NCI-H524 treated with DMSO at 0.1 percent for 48 hours (cell line): ENCODE results near the gene EHD2.
"Not testable (repeated sequence)": the region's sequence is repeated elsewhere in the genome, so short reads cannot be mapped to it uniquely, and the experiment has no call there.

Source experiments
- DNase-seq: peaks from one replicate; lab custom pipeline; 2025; lab: John Stamatoyannopoulos, UW

Gene EHD2

GRCh38 chr19:47768604-47769003, 55.4 kb downstream of the EHD2 start:
- no peak for DNase-seq

- no peak for DNase-seq
Measured at GRCh38 chr19:47769534-47769933, 56.3 kb downstream of the EHD2 start.

- not testable (repeated sequence) for DNase-seq
Measured at GRCh38 chr19:47771291-47771690, 58.1 kb downstream of the EHD2 start.

DNA sequence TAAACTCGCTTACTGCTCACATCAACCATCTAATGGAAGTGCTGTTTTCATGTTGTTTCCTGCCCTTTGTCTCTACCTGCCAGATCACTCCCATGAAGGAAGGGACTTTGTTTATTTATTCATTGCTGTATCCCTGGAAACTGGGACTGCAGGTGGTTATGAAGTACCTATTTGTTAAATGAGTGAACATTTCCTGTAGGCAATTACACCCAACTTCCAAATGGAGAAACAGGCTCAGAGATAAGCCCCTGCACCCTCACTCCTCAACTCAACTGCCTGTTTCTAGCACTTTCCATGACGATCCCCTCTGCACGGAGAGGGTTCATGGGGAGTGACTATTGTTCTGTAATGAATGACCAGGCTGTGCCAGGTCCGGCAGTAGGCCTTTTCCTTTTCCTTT, 63.3 kb downstream of the EHD2 start:
- no peak for DNase-seq

GRCh38 chr19:47777245-47778048, 64.2 kb downstream of the EHD2 start:
- not testable (repeated sequence) for DNase-seq

DNA sequence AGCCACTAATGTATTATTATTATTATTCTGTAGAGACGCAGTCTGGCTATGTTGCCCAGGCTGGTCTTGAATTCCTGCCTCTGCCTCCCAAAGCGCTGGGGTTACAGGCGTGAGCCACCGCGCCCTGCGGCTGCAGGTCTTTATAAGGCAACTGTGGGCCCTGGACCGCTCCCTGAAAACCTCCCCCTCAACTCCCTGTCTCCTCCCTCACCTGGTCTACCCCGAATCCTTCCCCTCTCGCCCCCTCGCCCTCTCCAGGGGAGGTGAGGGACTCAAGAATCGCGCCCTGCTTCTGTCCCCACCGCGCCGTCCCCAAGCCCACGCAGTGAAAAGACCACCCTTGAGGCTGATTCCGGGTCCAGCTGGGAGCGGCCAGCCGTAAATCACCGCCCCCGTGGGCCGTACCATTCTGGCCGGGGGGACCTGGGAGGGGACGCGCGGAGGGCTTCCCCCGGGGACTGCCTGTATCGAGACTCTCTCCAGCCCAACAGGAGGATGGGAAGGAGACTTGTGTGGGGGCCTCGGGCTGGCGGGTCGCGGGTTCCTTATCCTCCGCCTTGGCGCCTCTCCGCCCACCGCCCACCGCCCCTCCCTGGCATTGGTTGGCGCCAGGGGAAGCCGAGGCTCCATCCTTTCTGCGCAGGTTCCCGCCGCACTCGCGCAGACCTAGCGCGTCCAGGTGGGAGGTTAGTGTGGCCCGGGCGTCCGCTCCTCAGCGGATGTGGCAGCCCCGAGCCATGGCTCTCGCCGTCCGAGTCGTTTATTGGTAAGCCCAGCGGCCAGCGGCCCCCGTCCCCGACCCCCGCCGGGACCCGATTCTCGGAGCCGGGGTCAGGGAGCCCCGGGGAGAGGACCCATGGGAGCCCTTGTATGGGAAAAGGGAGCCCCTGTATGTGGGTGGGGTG, 65.1 kb downstream of the EHD2 start, which contains the start of gene SELENOW:
SELENOW (plus strand) TSS at position 655 of the 905 bp plus-strand sequence; CDS start at position 738, 83 bp downstream.
- no peak for DNase-seq

- no peak for DNase-seq
Measured at GRCh38 chr19:47778954-47779351, 65.7 kb downstream of the EHD2 start.

DNA sequence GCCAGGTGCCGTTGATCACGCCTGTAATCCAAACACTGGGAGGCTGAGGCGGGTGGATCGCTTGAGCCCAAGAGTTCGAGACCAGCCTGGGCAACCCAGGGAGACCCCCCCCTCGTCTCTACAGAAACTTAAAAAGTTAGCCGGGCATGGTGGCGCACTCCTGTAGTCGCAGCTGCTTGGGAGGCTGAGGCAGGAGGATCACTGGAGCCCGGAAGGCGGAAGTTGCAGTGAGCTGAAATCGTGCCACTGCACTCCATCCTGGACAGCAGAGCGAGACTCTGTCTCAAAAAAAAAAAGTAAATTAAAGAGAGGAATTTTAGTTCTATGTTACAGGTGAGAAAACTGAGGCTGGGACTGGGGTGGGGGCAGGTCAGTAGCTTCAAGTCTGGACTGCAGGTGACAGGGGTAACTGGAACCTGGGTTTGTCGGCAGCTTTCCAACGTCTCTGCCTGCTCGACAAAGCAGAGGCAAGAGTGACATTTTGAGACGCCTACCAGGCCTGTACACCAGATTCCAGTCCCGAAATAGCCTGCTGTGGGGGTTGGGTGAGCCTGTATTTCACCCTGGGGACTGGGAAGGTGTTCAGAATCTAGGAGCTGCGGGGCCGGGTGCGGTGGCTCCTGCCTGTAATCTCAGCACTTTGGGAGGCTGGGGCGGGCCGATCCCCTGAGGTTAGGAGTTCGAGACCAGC, 66.4 kb downstream of the EHD2 start:
- DNase-seq: no peak

GRCh38 chr19:47780215-47780551, 67.0 kb downstream of the EHD2 start:
- no peak for DNase-seq

- DNase-seq: no peak
Measured at GRCh38 chr19:47781590-47782262, 68.5 kb downstream of the EHD2 start.

DNA sequence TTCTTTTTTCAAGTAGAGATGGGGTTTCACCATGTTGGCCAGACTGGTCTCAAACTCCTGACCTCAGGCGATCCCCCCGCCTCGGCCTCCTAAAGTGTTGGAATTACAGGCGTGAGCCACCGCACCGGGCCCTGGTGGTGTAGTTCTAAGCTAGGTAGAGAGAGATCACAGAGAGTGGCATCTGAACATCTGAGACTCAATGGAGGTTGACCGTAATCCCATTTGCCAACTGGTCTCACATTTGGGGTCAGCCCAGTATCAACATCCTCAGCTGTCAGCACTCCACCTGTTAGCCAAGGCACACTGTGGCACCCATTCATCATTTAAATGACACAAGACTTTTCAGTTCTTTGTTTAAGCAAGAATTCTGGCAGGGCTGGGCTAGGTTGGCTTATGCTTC, 73.3 kb downstream of the EHD2 start:
- no peak for DNase-seq

DNA sequence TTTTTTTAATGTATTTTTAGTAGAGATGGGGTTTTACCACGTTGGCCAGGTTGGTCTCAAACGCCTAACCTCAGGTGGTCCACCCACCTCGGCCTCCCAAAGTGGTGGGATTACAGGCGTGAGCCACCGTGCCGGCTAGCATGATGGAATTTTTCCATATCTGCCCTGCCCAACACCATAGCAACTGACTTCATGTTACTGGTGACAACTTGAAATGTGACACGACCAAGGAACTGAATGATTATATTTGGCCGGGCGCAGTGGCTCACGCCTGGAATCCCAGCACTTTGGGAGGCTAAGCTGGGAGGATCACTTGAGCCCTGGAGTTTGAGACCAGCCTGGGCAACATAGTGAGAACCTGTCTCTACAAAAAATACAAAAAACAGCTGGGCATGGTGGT, 74.1 kb downstream of the EHD2 start:
- DNase-seq: not testable (repeated sequence)

GRCh38 chr19:47789811-47790210, 76.6 kb downstream of the EHD2 start:
- not testable (repeated sequence) for DNase-seq

- DNase-seq: no peak
Measured at GRCh38 chr19:47790398-47790814, 77.2 kb downstream of the EHD2 start.

- no peak for DNase-seq
Measured at GRCh38 chr19:47792616-47793015, 79.4 kb downstream of the EHD2 start.
